H9 (cell line): ENCODE measurements around the gene NRN1L. TPM values are rescaled to one million over a fixed set of nuclear protein-coding genes. Genes with fewer than 3 reads are reported as not detected.

Experiments used
- DNase-seq: peaks from one replicate; pipeline ENCODE4 v3.0.0-alpha.2; 2017
- H2AFZ ChIP-seq: one replicate; pipeline ENCODE4 v1.6.1; 2013; ENCODE audit warnings: mild to moderate bottlenecking, low read length, control low read depth, moderate library complexity
- H2AK5ac ChIP-seq: 2 replicates; pipeline ENCODE4 v1.6.1; 2013; ENCODE audit warnings: low read length, control low read depth, mixed read lengths; ENCODE audit not compliant: insufficient read length
- H2BK120ac ChIP-seq: one replicate; pipeline ENCODE4 v1.6.1; 2013; ENCODE audit warnings: low read depth, mild to moderate bottlenecking, low read length, control low read depth, inconsistent platforms; ENCODE audit not compliant: poor library complexity, severe bottlenecking
- H2BK12ac ChIP-seq: 2 replicates; pipeline ENCODE4 v1.6.1; 2013; ENCODE audit warnings: low read length, control low read depth, mixed read lengths, low read depth; ENCODE audit not compliant: insufficient read length
- H2BK15ac ChIP-seq: 2 replicates; pipeline ENCODE4 v1.6.1; 2013; ENCODE audit warnings: low read depth, low read length, control low read depth
- H2BK20ac ChIP-seq: one replicate; pipeline ENCODE4 v1.6.1; 2013; ENCODE audit warnings: low read depth, mild to moderate bottlenecking, low read length, control low read depth, inconsistent platforms; ENCODE audit not compliant: poor library complexity, severe bottlenecking
- H2BK5ac ChIP-seq: 2 replicates; pipeline ENCODE4 v1.6.1; 2013; ENCODE audit warnings: low read length, control low read depth, mixed read lengths; ENCODE audit not compliant: insufficient read length
- H3K14ac ChIP-seq: 2 replicates; pipeline ENCODE4 v1.6.1; 2013; ENCODE audit warnings: low read length, control low read depth; ENCODE audit not compliant: insufficient read depth
- H3K18ac ChIP-seq: 2 replicates; pipeline ENCODE4 v1.6.1; 2013; ENCODE audit warnings: low read depth, mild to moderate bottlenecking, mixed read lengths, low read length, control low read depth; ENCODE audit not compliant: insufficient read length
- H3K23ac ChIP-seq: 2 replicates; pipeline ENCODE4 v1.6.1; 2013; ENCODE audit warnings: low read length, control low read depth, mixed read lengths, low read depth; ENCODE audit not compliant: insufficient read length
- H3K23me2 ChIP-seq: 2 replicates; pipeline ENCODE4 v1.6.1; 2013; ENCODE audit warnings: low read depth, mild to moderate bottlenecking, mixed read lengths, low read length, control low read depth; ENCODE audit not compliant: insufficient read length, poor library complexity, severe bottlenecking
- H3K27ac ChIP-seq: 2 replicates; pipeline ENCODE4 v1.5.1; 2013; ENCODE audit warnings: low read length, control low read depth, mixed read lengths, low read depth; ENCODE audit not compliant: insufficient read length
- H3K27me3 ChIP-seq: 2 replicates; pipeline ENCODE4 v1.6.1; 2013; ENCODE audit warnings: low read length, control low read depth, inconsistent platforms; ENCODE audit not compliant: insufficient read depth
- H3K4ac ChIP-seq: 2 replicates; pipeline ENCODE4 v1.6.1; 2013; ENCODE audit warnings: low read depth, mild to moderate bottlenecking, control low read depth, inconsistent platforms, low read length, moderate library complexity
- H3K4me1 ChIP-seq: 2 replicates; pipeline ENCODE4 v1.6.1; 2013; ENCODE audit warnings: low read length, control low read depth, inconsistent platforms; ENCODE audit not compliant: insufficient read depth
- H3K4me2 ChIP-seq: 2 replicates; pipeline ENCODE4 v1.6.1; 2013; ENCODE audit warnings: low read length, control low read depth, mixed read lengths; ENCODE audit not compliant: insufficient read length, insufficient read depth
- H3K56ac ChIP-seq: 2 replicates; pipeline ENCODE4 v1.6.1; 2013; ENCODE audit warnings: low read depth, mild to moderate bottlenecking, mixed read lengths, low read length, control low read depth; ENCODE audit not compliant: insufficient read length
- H3K79me1 ChIP-seq: 2 replicates; pipeline ENCODE4 v1.6.1; 2013; ENCODE audit warnings: low read depth, mild to moderate bottlenecking, moderate library complexity, low read length, control low read depth, inconsistent platforms; ENCODE audit not compliant: insufficient read depth, poor library complexity, severe bottlenecking
- H3K79me2 ChIP-seq: 2 replicates; pipeline ENCODE4 v1.6.1; 2013; ENCODE audit warnings: low read length, control low read depth, inconsistent platforms; ENCODE audit not compliant: insufficient read depth
- H3K9ac ChIP-seq: 2 replicates; pipeline ENCODE4 v1.6.1; 2013; ENCODE audit warnings: low read length, control low read depth, mixed read lengths; ENCODE audit not compliant: insufficient read length; ENCODE audit errors: extremely low read depth
- H3K9me3 ChIP-seq: one replicate; pipeline ENCODE4 v1.6.1; 2013; ENCODE audit warnings: low read depth, low read length, inconsistent platforms; ENCODE audit not compliant: control insufficient read depth
- H3T11ph ChIP-seq: one replicate; pipeline ENCODE4 v1.6.1; 2013; ENCODE audit warnings: mild to moderate bottlenecking, low read length, control low read depth, inconsistent platforms
- H4K20me1 ChIP-seq: one replicate; pipeline ENCODE4 v1.6.1; 2013; ENCODE audit not compliant: control insufficient read depth, insufficient read length, insufficient read depth
- H4K5ac ChIP-seq: 2 replicates; pipeline ENCODE4 v1.6.1; 2013; ENCODE audit warnings: low read depth, mild to moderate bottlenecking, mixed read lengths, low read length, control low read depth; ENCODE audit not compliant: insufficient read length
- H4K8ac ChIP-seq: replicated peaks from 2 replicates; pipeline ENCODE4 v1.6.1; 2013; ENCODE audit warnings: low read length, control low read depth, mixed read lengths, low read depth; ENCODE audit not compliant: insufficient read length
- H4K91ac ChIP-seq: 2 replicates; pipeline ENCODE4 v1.6.1; 2013; ENCODE audit warnings: low read depth, mild to moderate bottlenecking, moderate library complexity, mixed read lengths, low read length, control low read depth; ENCODE audit not compliant: insufficient read length
- H3K27ac Mint-ChIP-seq, 3 experiments: 2 replicates in 2 of 3; 3 replicates in 1 of 3; pipeline ENCODE4 v1.8.0; 2020 to 2021; ENCODE audit warnings: mixed read lengths in 3 of 3, mild to moderate bottlenecking in 1 of 3, moderate library complexity in 1 of 3
- H3K27me3 Mint-ChIP-seq: 2 replicates; pipeline ENCODE4 v1.8.0; 2021; ENCODE audit warnings: low read depth, mild to moderate bottlenecking, moderate library complexity, mixed read lengths
- H3K36me3 Mint-ChIP-seq, 3 experiments: 2 replicates in 2 of 3; 3 replicates in 1 of 3; pipeline ENCODE4 v1.8.0; 2020 to 2021; ENCODE audit warnings: low read depth in 3 of 3, mixed read lengths in 3 of 3; ENCODE audit not compliant: insufficient read depth in 1 of 3
- H3K4me1 Mint-ChIP-seq, 2 experiments: 2 replicates each; pipeline ENCODE4 v1.8.0; 2020; ENCODE audit warnings: mixed read lengths in 2 of 2
- H3K4me3 Mint-ChIP-seq, 2 experiments: 2 replicates in 1 of 2; 3 replicates in 1 of 2; pipeline ENCODE4 v1.8.0; 2020 to 2021; ENCODE audit warnings: mild to moderate bottlenecking in 2 of 2, mixed read lengths in 2 of 2, moderate library complexity in 1 of 2
- H3K9me3 Mint-ChIP-seq, 2 experiments: 2 replicates in 1 of 2; 3 replicates in 1 of 2; pipeline ENCODE4 v1.8.0; 2020; ENCODE audit warnings: mild to moderate bottlenecking in 2 of 2, mixed read lengths in 2 of 2, moderate library complexity in 1 of 2
- CTCF ChIP-seq: fragments of 200-600 bp; sonication (generic); conservative IDR thresholded peaks from 3 replicates; pipeline ENCODE4 v1.8.0; 2021; ENCODE audit warnings: antibody characterized with exemption, mild to moderate bottlenecking
- WGBS: extraction: QIAGEN DNeasy Blood & Tissue Kit; methylation state at CpG from one replicate; pipeline ENCODE4 v1.1.7; 2013; ENCODE audit warnings: missing lambda C conversion rate, low lambda C conversion rate, mixed read lengths; ENCODE audit not compliant: insufficient read length; ENCODE audit errors: extremely low coverage; 5-methylcytosine and 5-hydroxymethylcytosine counted together
- total RNA-seq: library from RNA; stranded (reverse); gene quantifications from 2 replicates; pipeline ENCODE4 v1.2.1, GENCODE V29; 2021

Gene NRN1L
- total RNA-seq, 1 experiment from 2014 or later, result 2.0 TPM

DNA sequence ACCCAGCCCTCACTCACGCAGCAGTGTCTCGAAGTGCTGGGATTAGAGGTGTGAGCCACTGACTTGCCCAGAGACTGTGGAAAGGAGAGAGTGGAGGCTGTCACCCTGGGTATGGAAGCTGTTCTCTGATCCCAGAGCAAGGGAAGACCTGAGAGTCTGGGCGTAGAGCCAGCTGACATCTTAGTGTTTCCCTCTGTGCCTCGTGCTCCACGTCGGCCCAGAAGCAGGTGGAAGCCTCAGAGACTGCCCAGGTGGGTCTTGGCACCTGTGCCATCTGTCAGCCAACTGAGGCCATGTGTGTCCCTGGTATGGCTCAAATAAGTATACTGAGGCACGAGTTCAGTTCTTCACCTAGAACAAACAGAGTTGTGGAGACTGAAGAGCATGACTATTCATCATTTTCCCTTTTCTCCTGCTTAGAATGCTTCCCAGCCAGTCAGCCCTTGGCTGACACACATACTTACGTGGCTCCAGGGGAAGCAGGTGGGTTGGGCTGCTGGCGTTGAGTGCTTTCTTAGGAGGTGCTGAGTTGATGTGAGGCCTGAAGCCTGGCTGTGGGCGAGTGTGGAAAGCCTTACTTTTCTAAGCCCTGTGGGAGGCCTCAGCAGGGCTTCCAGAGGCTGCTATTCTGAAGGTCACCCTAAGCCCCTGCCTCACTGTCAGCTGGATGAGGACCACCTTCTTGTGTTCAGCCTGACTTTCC is 38.9 kb downstream of the NRN1L start:
- no peaks in the 10 kb centered on the region for H3K9me3 ChIP-seq
- Mint-ChIP-seq H3K36me3 (peaks cover 1 to 8% (median 4%) of the 10 kb centered on the region in 3 experiments; a peak in 5 of 7 replicates), H3K27me3 (no peaks in the 10 kb centered on the region), H3K4me3 (no peak overlapping the region), H3K9me3 (no peaks in the 10 kb centered on the region), H3K27ac (no peak overlapping the region), H3K4me1 (peaks cover 4 to 16% of the 10 kb centered on the region in 2 experiments; a peak in 2 of 4 replicates)
- no peak overlapping the region for H2AK5ac ChIP-seq
- H3K23me2 ChIP-seq, result no peaks in the 10 kb centered on the region
- H2BK12ac ChIP-seq, result no peak overlapping the region
- no peaks in the 10 kb centered on the region for H4K20me1 ChIP-seq
- H3K23ac ChIP-seq, result no peak overlapping the region
- no peak overlapping the region for H3K9ac ChIP-seq
- no peak overlapping the region for H2BK20ac ChIP-seq
- H3K27ac ChIP-seq, result no peak overlapping the region
- H2AFZ ChIP-seq, result no peak overlapping the region
- no peak overlapping the region for H3K18ac ChIP-seq
- H2BK120ac ChIP-seq, result no peak overlapping the region
- TF ChIP-seq CTCF, result no peak
- no peaks in the 10 kb centered on the region for H3K4me1 ChIP-seq
- H4K5ac ChIP-seq, result no peak overlapping the region
- no peak overlapping the region for H3K14ac ChIP-seq
- H3K79me1 ChIP-seq, result no peaks in the 10 kb centered on the region
- H2BK5ac ChIP-seq, result no peak overlapping the region
- H3K79me2 ChIP-seq, result no peaks in the 10 kb centered on the region
- no CpG with 5 or more reads among the region's 10 CpGs for WGBS
- H4K8ac ChIP-seq, result no peak overlapping the region
- no peak overlapping the region for H3T11ph ChIP-seq
- no peak for DNase-seq
- no peaks in the 10 kb centered on the region for H3K27me3 ChIP-seq
- no peak overlapping the region for H3K4me2 ChIP-seq
- H4K91ac ChIP-seq, result no peak overlapping the region
- H2BK15ac ChIP-seq, result no peak overlapping the region
- H3K4ac ChIP-seq, result no peak overlapping the region
- no peak overlapping the region for H3K56ac ChIP-seq
